ENCODE measurements around the gene MMP2. TPM values are rescaled to one million over a fixed set of nuclear protein-coding genes. Genes with fewer than 3 reads are reported as not detected.

Gene MMP2
- total and polyA plus RNA-seq, 2 of the 8 experiments (the other 6 are each of a cell fraction or from before 2014, with no cell fraction given) = 33.6 to 58.2 TPM

GRCh38 chr16:55462241-55462640, 16.8 kb upstream of the MMP2 start (continued):
- TF ChIP-seq RXRA (IDR thresholded peaks at IDR 0.05; ENCODE audit: insufficient read depth, low read depth, low read length) (no peak), POLR2A (IDR thresholded peaks at IDR 0.05; ENCODE audit: control extremely low read depth in 1 of 2, low read depth in 2 of 2, low read length in 2 of 2) (no peak), TCF12 (IDR thresholded peaks at IDR 0.05; ENCODE audit: low read depth, low read length) (no peak), BCL11A (IDR thresholded peaks at IDR 0.05; ENCODE audit: low read depth in 2 of 2, low read length in 2 of 2) (no peak)
